ENCODE measurements around the gene CACNA1B. TPM values are rescaled to one million over a fixed set of nuclear protein-coding genes. Genes with fewer than 3 reads are reported as not detected.

The CACNA1B gene
- polyA plus RNA-seq, 1 donor = 1.3 TPM

DNA sequence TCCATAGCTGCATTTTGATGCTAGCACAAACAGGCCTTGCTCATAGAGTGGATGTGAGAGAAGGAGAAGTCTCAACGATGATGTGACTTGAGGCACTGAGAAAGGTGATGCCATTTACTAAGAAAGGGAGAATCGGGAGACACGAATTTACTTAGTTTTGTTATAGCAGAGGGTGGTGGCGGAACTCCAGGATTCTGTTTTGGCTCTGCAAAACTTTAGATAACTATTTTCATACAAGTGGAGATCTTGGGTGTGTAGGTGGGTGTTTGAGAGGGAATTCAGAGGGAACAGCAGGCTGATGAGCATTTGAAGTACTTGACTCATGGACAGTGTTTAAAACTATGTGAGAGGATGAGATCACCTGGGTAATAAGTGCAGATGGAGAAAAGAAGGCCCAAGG, 43.2 kb downstream of the CACNA1B start:
- no peak for DNase-seq

DNA sequence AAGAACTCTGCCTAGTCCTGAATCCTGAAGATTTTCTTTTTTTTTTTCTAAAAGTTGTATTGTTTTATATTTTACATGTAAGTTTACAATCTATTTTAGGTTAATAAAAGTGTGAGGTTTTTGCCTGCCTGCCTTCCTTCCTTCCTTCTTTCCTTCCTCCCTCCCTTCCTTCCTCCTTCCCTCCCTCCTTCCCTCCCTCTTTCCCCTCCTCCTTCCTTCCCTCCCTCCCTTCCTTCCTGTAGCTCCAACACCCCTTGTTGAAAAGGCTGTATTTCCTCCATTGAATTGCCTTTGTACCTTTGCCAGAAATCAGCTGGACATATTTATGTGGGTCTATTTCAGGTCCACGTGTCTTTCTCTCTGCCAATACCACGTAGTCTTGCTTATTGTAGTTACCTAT, 46.6 kb downstream of the CACNA1B start:
- no peak for DNase-seq

DNA sequence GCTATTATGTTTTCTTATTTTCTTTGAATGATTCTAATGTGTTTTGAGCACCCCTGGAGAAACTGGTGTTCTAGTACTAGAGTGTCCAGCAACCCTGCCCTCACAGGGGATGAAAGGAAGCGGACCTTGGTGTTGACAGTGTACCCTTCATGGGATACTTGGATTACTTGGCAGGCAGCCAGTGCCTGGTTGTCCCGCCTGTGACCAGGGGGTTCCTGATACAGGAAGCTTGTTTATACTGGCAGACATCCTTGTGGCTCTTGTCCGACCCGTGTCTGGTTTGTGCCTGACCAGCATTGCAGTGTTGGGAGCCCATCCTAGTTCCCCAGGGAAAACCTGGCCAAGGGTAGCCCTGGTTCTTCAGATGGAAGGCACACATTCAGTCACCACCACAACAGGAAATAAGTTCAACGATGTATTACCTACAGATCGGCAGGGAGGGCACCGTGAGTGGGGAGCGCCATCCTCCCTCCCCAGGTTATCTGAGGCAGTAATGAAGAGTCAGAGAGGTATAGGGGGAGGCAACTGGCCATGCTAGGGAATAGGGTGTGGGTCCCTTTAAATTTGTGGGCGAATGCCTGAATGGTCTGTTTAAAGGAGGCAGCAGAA, 47.3 kb downstream of the CACNA1B start:
- no peak for DNase-seq

DNA sequence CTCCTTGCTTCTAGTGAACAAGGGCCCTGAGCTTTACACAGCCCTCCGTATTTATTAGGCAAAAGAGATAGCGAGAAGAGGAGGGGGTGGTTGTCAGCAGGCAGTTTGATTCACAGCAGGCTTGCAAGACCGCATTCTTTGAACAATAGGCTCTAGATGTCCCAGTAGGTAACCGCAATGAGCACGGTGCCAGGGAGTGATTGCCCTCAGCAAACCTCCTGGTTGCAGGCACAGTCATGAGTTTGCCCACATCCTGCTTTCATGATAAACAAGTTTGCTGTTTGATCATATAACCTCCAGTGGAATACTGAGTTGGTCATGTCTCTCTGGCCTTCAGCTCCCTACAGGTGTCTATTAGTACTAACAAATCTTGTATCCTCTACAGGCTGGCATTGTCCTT, 66.1 kb downstream of the CACNA1B start:
- no peak for DNase-seq

DNA sequence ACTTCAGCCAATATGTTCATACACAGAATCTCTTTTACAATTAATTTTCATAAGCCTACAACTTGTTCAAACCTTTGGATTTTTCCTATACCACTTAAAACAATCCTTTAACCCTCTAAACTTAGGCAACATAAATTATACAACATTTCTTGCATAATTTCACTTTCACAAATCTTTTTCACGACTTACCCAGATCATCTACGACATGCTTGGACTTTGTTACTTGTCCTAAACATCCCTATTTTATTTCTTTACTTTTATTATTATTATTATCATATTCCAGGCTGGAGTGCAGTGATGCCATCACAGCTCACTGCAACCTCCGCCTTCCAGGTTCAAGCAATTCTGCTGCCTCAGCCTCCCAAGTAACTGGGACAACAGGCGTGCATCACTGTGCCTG, 68.0 kb downstream of the CACNA1B start:
- no peak for DNase-seq

DNA sequence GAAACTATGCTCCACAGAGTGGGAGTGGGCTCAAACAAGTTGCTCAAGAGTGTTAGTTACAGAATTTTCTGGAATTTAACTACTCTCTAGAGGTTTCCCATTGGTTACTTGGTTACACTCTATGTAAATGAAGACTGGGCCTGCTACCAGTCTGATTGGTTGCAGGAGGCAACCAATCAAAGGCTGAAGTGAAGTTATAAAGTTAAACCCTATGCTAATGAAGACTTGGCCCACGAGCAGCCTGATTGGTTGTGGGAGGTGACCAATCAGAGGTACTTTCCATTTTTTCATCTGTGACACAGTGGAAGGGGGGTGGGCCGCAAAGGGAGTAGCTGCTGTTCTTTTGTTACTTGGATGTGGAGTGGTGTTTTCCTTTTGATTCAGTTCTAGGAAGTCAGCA, 69.4 kb downstream of the CACNA1B start:
- DNase-seq = no peak

DNA sequence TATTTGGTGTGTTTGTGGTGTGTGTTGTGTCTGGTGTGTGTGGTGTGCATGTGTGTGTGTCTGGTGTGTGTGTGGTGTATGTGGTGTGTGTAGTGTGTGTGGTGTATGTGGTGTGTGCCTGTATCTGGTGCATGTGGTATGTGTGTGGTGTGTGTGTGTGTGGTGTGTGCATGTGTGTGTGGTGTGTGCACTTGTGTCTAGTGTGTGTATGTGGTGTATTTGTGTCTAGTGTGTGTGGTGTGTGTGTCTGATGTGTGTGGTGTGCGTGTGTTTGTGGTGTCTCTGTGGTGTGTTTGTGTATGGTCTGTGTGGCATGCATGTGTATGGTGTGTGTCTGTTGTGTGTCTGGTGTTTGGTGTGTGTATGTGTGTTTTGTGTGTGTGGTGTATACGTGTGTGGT, 71.1 kb downstream of the CACNA1B start:
- DNase-seq = no peak

DNA sequence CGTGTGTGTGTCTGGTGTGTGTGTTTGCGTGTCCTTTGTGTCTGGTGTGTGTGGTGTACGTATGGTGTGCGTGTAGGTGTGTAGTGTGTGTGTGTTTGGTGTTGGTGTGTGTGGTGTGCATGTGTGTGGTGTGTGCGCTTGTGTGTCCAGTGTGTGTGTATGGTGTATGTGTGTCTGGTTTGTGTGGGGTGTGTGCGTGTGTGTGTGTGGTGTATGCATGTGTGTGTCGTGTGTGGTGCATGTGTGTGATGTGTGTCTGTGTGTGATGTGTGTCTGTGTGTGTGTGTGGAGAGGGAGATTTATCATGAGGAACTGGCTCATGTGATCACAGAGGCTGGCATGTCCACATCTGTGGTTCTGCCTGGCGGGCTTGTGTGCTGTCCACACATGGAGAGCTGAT, 71.7 kb downstream of the CACNA1B start:
- DNase-seq = no peak

DNA sequence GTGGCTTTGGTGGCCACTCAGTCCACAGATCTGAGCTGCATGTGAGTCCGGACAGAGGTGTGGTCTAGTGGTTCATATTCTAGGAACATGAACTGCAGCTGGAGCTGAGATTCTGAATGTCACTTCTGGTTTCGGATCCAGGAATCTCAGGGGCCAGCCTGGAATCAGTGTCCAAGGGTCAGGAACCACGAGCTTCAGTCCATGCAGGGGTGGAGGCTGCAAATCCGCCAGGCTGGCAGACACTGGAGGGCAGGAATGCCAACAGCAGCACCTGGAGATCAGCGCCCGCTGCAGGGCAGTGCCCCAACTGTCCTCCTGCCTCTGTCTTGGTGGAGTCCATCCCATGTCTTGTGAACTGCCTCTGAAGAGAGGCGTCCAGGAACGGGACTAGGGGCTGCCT, 73.5 kb downstream of the CACNA1B start:
- DNase-seq = no peak

DNA sequence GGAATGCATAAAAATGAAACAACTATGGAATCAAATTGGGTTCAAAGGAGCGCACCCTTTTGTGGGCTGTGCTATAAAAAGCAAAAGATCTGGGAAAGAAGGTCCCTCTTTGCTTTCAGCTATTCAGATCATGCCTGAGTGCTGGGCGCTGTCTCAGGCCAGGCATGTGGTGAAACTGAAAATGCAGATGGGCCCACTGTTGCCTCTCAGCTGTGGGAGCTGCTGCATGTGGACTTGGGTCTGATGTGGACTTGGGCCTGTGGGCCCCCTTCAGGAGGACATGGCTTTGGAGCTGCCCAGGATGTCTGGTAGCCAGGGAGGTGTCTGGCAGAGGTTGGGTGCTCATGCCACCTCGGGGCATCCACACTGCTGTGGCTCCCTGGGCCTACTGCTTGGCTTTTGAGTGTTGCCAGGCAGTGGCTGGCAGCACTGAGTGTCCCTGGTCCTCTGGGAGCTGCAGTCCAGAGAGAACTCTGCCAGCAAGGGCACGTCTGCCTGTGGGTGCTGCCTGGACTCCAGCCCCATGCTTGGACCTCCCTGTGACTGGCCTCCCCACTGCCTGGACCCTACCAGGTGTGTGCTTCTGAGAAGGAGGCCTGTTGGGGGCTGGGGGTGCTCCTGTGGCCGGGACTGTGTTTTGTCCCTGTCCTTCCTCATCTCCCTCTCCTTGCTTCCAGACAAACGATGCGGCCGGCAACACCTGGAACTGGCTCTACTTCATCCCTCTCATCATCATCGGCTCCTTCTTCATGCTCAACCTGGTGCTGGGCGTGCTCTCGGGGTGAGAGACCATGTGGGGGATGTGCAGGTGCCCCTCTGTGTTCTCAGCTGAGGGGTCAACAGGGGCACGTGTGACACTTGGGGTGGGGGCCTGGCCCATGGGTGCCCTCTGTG, 74.3 kb downstream of the CACNA1B start:
- no peak for DNase-seq

DNA sequence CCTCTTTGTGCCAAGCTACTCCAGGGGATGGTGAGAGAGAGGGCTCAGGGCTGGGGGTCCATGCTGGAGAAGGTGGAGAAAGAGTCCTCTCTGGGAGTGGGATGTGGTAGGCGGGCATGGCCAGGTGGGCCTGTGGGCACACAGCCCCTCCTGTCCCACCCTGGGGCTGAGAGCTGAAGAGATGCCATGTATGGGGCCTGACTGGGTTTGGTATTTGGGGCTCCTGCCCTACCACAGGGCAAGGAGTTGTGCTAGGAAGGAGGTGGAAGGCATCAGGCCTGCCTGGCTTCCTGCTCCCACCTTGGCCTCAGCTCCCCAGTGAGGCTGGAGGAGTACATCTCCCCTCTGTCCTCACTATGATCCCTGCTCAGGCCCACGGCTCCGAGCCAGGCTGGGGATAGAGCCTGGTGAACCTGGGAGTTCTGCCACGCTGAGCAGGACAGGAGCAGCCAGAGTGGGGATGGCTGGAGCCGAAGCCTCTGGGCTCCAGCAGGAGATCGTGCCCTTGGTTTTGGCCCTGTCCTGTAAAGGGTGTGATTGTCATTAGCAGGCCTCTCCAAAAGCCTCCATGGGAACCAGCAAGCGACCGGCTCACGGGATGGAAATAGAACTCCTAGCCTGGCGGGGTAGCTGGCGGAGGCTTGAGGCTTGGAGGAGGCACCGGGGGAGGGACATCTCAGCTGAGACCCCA, 75.5 kb downstream of the CACNA1B start:
- DNase-seq = no peak

DNA sequence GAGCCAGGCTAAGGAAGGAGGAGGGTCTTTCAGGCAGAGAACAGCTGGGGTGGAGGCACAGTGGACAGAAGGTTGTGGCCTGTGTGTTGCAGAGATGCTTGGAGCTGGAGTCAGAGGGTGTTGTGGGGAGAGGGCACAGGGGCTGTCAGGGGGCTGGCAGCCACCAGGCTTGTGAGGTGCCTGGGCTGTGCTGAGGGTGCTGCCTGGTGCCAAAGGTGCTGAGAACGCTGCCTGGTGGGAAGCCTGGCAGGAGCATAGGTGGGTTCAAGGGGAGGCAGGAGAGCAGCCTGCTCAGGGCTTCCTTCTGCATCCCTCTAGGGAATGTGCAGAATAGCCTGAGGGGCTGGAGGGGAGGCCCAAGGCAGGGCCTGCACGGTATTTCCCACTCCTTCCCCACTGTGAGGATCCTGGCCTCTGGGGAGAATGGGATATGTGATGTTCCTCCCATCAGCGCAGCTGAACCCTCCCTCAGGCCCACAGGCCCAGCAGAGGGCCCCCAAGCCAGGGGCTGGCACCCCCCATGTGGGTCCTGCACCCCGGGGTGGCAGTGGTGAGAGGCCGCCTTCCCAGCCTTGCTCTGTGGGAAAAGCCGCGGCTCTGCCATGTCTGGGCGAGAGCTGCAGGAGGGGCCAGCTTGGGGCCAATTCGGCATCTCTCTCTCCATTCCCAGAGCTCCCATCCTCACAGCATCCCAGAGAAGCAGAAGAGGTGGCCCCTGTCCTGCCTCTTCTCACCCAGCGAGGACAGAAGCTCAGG, 76.3 kb downstream of the CACNA1B start:
- no peak for DNase-seq

DNA sequence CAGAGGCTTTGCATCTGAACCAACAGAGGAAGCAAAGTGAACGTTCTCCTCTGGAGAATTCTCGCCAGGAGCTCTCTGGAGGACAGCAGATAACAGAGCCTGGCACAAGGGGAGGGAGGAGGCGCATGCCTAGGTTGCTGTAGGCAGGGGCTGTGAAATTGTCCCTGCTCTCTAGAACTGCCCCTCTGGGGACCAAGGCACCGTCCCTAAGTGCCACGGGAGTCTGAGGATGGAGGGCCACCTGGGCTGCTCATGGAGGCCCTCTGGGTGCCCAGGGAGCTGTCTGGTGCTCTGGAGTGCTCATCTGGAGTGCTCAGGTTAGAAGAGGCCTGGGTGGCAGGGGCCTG, 77.6 kb downstream of the CACNA1B start:
- DNase-seq = no peak

DNA sequence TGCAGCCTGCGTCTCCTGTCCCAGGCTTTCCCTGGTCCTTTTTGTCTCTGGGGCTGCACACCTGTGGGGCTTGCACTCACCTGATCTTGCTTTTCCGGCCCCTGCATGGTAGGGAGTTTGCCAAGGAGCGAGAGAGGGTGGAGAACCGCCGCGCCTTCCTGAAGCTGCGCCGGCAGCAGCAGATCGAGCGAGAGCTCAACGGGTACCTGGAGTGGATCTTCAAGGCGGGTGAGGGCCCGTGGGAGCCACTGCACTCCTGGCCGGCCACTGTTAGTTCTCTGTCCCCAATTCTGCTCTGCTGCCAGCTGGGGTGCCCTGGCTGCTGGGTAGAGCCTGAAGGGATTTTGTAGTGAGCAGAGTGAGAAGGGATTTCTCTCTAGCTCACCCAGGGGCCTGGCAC, 78.0 kb downstream of the CACNA1B start:
- DNase-seq = no peak

DNA sequence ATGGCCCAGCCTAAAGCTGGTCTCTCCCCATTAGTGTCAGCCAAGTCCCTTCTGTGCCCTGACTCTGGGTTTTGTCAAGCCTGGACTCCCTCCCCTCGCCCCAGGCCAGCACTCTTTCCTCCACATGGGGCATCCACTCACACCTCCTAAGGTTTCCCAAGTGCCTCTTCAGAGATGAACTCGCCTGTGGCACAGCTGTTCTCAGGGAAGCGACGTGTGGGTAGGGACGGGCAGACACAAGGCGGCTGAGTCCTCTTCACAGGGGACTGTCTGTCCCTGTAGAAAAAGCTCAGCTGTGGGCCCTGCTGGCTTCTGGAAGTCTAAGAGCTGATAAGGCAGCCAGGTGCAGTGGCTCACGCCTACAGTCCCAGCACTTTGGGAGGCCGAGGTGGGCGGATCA, 78.5 kb downstream of the CACNA1B start:
- DNase-seq = no peak

DNA sequence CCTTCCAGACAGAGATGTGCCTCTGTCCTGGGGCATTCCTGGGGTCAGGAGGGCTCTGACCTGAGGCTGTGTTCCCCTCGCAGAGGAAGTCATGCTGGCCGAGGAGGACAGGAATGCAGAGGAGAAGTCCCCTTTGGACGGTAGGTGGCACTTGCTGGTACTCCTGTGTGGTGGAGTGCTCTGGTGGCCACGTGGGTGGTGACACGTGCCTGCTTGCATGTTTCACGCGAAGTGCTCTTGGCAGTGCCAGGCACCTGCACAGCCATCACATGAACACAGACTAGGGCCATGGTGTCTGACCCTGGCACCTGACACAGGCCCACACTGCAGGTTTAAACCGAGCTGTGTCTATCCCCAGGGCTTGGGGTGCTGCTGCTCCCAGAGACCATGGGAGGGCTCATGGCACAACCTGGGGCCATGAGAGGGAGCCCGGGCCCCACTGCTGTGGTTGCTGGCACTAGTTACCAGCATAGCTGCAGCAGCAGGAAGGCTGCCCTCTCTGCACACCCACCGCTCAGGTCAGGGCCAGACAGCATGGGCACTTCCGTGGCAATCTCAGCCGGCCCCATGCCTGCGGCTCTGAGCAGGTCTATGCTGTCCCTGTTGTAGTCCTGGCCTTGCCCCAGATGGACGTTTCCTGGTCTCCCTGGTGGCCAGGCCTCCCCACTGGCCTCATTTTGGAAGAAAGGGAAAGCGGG, 79.3 kb downstream of the CACNA1B start:
- DNase-seq = no peak

DNA sequence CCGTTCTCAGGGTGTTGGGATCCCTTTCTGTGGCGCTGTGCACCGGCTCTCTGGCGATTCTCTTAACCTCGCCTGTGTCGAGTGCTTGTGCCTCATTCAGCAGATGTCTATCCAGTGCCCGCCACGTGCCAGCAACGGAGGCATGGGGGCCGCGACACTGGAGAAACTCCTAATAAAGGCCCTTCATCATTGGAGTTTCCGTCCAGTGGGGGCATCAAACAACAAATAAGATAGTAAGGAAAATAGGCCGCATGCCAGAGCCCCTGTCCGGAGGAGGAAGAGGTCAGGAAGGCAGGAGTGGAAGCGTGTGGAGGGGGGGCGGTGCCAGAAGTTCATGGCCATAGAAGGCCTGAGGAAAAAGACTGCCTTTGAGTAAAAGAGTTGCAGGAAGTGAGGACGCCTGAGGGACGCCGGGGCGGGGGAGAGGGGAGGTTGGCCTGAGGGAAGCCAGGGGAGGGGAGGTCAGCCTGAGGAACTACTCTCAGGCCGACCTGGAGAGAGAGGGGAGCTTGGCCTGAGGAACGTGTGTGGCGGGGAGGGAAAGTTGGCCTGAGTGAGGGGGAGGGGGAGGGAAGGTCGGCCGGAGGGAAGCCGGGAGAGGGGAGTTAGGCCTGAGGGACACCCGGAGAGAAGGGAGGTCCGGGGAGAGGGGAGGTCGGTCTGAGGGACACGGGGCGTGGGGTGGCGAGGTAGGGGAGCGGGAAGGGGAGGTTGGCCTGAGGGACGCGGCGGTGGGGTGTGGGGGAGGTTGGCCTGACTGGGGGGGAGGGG, 82.2 kb downstream of the CACNA1B start:
- DNase-seq = no peak

DNA sequence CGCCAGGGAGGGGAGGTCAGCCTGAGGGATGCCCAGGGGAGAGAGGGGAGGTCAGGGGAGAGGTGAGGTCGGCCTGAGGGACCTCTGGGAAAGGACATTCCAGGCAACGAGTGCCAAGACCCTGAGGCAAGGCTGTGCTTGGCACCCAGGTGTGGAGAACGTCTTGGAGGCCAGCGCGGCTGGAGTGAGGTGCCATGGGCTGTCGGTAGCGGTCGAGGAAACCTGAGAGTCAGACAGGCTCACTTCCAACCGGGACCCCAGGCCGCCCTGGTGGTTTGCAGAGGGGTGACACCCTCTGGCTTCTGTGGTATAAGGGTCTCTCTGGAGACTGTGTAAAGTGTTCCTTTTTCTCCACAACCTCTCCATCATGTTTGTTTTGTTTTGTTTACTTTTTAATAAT, 82.9 kb downstream of the CACNA1B start:
- DNase-seq = no peak

DNA sequence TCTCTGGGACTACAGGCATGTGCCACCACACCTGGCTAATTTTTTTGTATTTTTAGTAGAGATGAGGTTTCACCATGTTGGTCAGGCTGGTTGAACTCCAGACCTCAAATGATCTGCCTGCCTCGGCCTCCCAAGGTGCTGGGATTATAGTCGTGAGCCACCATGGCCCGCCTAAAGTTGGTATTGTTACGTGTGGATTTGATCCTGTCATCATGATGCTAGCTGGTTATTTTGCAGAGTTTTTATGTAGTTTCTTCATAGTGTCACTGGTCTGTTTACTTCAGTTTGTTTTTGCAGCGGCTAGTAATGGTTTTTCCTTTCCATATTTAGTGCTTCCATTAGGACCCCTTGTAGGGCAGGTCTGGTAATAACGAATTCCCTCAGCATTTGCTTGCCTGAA, 85.9 kb downstream of the CACNA1B start:
- no peak for DNase-seq

DNA sequence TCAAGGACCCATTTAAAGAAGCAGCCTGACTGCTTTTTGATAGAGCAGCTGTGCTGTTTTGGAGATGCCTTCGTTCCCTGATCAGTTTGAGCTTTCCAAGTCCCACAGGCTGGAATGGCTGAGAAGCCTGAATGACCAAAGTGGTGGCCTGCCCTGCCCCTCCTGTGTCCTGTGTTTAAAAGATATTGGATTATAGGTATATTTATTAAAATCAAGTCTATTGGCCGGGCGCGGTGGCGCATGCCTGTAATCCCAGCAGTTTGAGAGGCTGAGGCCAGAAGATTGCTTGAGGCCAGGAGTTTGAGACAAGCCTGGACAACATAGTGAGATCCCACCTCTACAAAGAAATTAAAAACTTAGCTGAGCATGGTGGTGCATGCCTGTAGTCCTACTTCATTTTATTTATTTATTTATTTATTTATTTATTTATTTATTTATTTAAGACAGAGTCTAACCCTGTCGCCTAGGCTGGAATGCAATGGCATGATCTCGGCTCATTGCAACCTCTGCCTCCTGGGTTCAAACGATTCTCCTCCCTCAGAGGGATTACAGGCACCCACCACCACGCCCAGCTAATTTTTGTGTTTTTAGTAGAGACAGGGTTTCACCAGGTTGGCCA, 87.7 kb downstream of the CACNA1B start:
- no peak for DNase-seq

DNA sequence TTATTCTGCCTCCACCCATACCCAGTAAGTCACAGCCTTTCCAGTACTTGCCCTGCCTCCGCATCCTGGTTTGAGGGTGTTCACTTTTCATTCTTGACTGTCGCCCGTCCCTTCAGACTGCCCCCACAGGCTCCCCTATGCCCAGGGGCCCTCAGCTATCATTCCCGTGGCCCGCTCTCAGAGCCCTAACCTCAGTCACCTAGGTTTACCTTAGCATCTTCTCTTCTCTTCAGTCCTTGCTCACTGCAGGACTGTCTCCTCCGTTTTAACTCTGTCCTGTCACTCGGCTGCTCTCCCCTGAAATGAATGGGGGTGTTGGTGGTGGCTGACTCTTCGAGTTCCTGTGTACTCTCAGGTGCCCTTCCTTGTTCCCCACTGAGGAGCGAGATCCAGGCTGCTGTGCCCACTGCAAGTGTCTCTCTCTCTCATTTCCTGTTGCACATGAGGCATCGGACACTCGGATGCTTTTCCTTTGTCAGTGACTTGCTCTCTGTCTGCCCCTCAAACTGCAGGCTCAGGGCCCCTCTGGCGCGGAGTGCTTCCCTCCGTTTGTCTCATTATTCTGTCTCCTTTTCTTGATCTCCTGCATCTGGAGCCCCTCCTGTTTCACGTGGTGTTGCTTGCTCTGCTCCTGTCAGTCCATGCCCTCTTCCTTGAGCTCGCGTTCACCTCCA, 89.8 kb downstream of the CACNA1B start:
- DNase-seq = no peak
